Panc1 (cell line): Measurements from ENCODE around the gene NME5. TPM values are rescaled to one million over a fixed set of nuclear protein-coding genes. Genes with fewer than 3 reads are reported as not detected.

Experiments used
- ATAC-seq: fragments of 200-7000 bp; cut with Tn5 transposase; 2 replicates; pipeline ENCODE4 v1.9.1; 2020; ENCODE audit warnings: mild to moderate bottlenecking, moderate library complexity
- BruUV-seq: library from RNA; stranded (reverse); fragments of 400-500 nt; replicated peaks from 2 replicates; lab custom pipeline; 2021; lab: Mats Ljungman, UMichigan
- CTCF ChIA-PET: fragments of 300-600 bp; sonication (Branson Sonifier 250); formaldehyde crosslinking; loops from one replicate; lab custom pipeline; 2022; ENCODE audit warnings: antibody characterized with exemption; lab: Charles Lee
- POLR2A ChIA-PET: fragments of 300-600 bp; sonication (Branson Sonifier 250); formaldehyde crosslinking; loops from one replicate; lab custom pipeline; 2022; ENCODE audit warnings: antibody characterized with exemption; lab: Charles Lee
- DNase-seq: peaks from one replicate; pipeline ENCODE4 v3.0.0-alpha.2; 2010; ENCODE audit warnings: low read depth, low spot score
- H3K27ac ChIP-seq: 2 replicates; pipeline ENCODE4 v1.5.1; 2011; ENCODE audit warnings: mild to moderate bottlenecking, low read length, inconsistent platforms
- H3K27me3 ChIP-seq: fragments of 200-500 bp; sonication (Bioruptor generic); 2 replicates; pipeline ENCODE4 v1.6.0; 2014; ENCODE audit warnings: low read length, inconsistent platforms; ENCODE audit not compliant: control insufficient read depth, insufficient read depth
- H3K36me3 ChIP-seq: fragments of 200-500 bp; sonication (Bioruptor generic); 2 replicates; pipeline ENCODE4 v1.5.1; 2014; ENCODE audit warnings: inconsistent platforms, mild to moderate bottlenecking, low read length, moderate library complexity; ENCODE audit not compliant: control insufficient read depth, insufficient read depth
- H3K4me1 ChIP-seq: 2 replicates; pipeline ENCODE4 v1.5.1; 2011; ENCODE audit warnings: inconsistent platforms, mild to moderate bottlenecking, low read length, moderate library complexity; ENCODE audit not compliant: control insufficient read depth, insufficient read depth
- H3K4me3 ChIP-seq, 2 experiments: 2 replicates each; pipeline ENCODE4 v1.5.1; 2011 to 2012; ENCODE audit warnings: low read depth in 2 of 2, low read length in 2 of 2, mild to moderate bottlenecking in 2 of 2, inconsistent platforms in 1 of 2, moderate library complexity in 1 of 2
- H3K9me3 ChIP-seq: fragments of 200-500 bp; sonication (Bioruptor generic); 2 replicates; pipeline ENCODE4 v1.5.1; 2014; ENCODE audit warnings: low read depth, mild to moderate bottlenecking, inconsistent platforms, low read length, moderate library complexity; ENCODE audit not compliant: control insufficient read depth, insufficient read depth
- CTCF ChIP-seq: fragments of 450-650 bp; IDR thresholded peaks from 2 replicates; pipeline ENCODE4 v1.5.1; 2017; ENCODE audit warnings: mild to moderate bottlenecking
- POLR2AphosphoS5 ChIP-seq: IDR thresholded peaks from 2 replicates; pipeline ENCODE4 v1.6.1; 2012; ENCODE audit warnings: mild to moderate bottlenecking, low read depth, low read length, moderate library complexity
- REST ChIP-seq, 2 experiments: IDR thresholded peaks; 2 replicates each; pipeline ENCODE4 v1.6.1; 2011 to 2012; ENCODE audit warnings: low read depth in 2 of 2, control low read depth in 1 of 2, low read length in 1 of 2, mild to moderate bottlenecking in 1 of 2, moderate library complexity in 1 of 2; ENCODE audit not compliant: insufficient read depth in 1 of 2
- SIN3A ChIP-seq: IDR thresholded peaks from 2 replicates; pipeline ENCODE4 v1.6.1; 2012; ENCODE audit warnings: low read depth, mild to moderate bottlenecking, low read length, moderate library complexity, borderline replicate concordance; ENCODE audit not compliant: insufficient read depth
- TCF7L2 ChIP-seq: IDR thresholded peaks from 2 replicates; pipeline ENCODE4 v1.6.1; 2011; ENCODE audit warnings: mild to moderate bottlenecking, low read depth, low read length, inconsistent platforms
- in situ Hi-C: cut with HindIII; loops from 2 replicates; pipeline ENCODE4 v1.10.0; 2016; ENCODE audit warnings: low sequenced_read_pairs, low pct_unique_long_range_greater_than_20kb
- intact Hi-C: fragments of 100-400 bp; cut with micrococcal nuclease; formaldehyde crosslinking; loops from one replicate; pipeline ENCODE4 v1.10.0; 2022; ENCODE audit not compliant: unreplicated experiment
- total RNA-seq: library from RNA; stranded (reverse); gene quantifications from one replicate; pipeline ENCODE4 v1.2.1, GENCODE V29; 2021; ENCODE audit not compliant: unreplicated experiment

NME5 gene
- total RNA-seq, 1 experiment from 2014 or later = 1.7 TPM

- ATAC-seq = 0 out of 2 replicates have a peak, but pooled peaks have one; percentile 56
- in situ Hi-C loops = no loop called here
- TF ChIP-seq TCF7L2 = no peak
- TF ChIP-seq CTCF = no peak
- TF ChIP-seq REST (IDR thresholded peaks at IDR 0.05; ENCODE audit: insufficient read depth in 1 of 2, low read depth in 2 of 2, low read length in 1 of 2) = no peak
- TF ChIP-seq POLR2AphosphoS5 = no peak
- TF ChIP-seq SIN3A = no peak
These were observed 29.6 kb downstream of the NME5 start for GRCh38 chr5:138109463-138110265.

GRCh38 chr5:138107213-138107612 is 32.0 kb downstream of the NME5 start:
- ATAC-seq = no peak
- no peak overlapping the region for H3K27ac ChIP-seq
- no peak for DNase-seq
- in situ Hi-C loops = no loop called here
- intact Hi-C loops = no loop called here
- H3K4me3 ChIP-seq = no peak overlapping the region
- no TSS peak for BruUV-seq
- H3K27me3 ChIP-seq = no peaks in the 10 kb centered on the region
- H3K36me3 ChIP-seq = no peaks in the 10 kb centered on the region
- TF ChIP-seq POLR2AphosphoS5 (no peak), CTCF (no peak), REST (IDR thresholded peaks at IDR 0.05; ENCODE audit: insufficient read depth in 1 of 2, low read depth in 2 of 2, low read length in 1 of 2) (no peak), TCF7L2 (no peak), SIN3A (no peak)
- POLR2A ChIA-PET = interaction anchor here (0.7 kb wide), 1 partner anchor 20 kb away, joined by 3 read pairs; no protein-coding TSS in a partner anchor
- H3K9me3 ChIP-seq = no peaks in the 10 kb centered on the region
- CTCF ChIA-PET = no interaction called here
- peaks cover 3% of the 10 kb centered on the region; the same call in 1 of the 2 replicates for H3K4me1 ChIP-seq

More at GRCh38 chr5:138109463-138110265, 29.6 kb downstream of the NME5 start:
- no peaks in the 10 kb centered on the region for H3K27me3 ChIP-seq
- H3K4me3 ChIP-seq = no peak overlapping the region
- BruUV-seq = no TSS peak
- POLR2A ChIA-PET = no interaction called here
- CTCF ChIA-PET = no interaction called here
- no peak overlapping the region for H3K27ac ChIP-seq
- no peaks in the 10 kb centered on the region for H3K9me3 ChIP-seq
- no peak for DNase-seq
- intact Hi-C loops = no loop called here
- no peaks in the 10 kb centered on the region for H3K36me3 ChIP-seq
- H3K4me1 ChIP-seq = peaks cover 3% of the 10 kb centered on the region; the same call in 1 of the 2 replicates
